K562 (cell line): Measurements from ENCODE around the gene OPCML.

Source experiments
- BDP1 ChIP-seq: IDR thresholded peaks from 3 replicates; pipeline ENCODE4 v1.6.1; 2011; ENCODE audit not compliant: insufficient read length, insufficient read depth
- CTCF ChIP-seq, 3 experiments: IDR thresholded peaks in 2 of 3; conservative IDR thresholded peaks in 1 of 3; 2 replicates each; pipeline ENCODE4 v1.5.1; 2011 to 2012; ENCODE audit warnings: low read length in 3 of 3, mild to moderate bottlenecking in 3 of 3, control low read depth in 2 of 3, improper control_type of control experiment in 1 of 3, inconsistent platforms in 1 of 3, low read depth in 1 of 3, mixed read lengths in 1 of 3, moderate library complexity in 1 of 3; ENCODE audit not compliant: insufficient read depth in 2 of 3
- EZH2 ChIP-seq: IDR thresholded peaks from 2 replicates; pipeline ENCODE4 v1.6.1; 2012; ENCODE audit warnings: low read depth, mild to moderate bottlenecking, inconsistent platforms, low read length, borderline replicate concordance
- PYGO2 ChIP-seq: fragments of 450-650 bp; IDR thresholded peaks from 2 replicates; pipeline ENCODE4 v1.6.1; 2016; ENCODE audit warnings: mild to moderate bottlenecking, missing genetic modification characterization, moderate library complexity, missing compliant biosample characterization
- RFX1 ChIP-seq: fragments of 450-650 bp; IDR thresholded peaks from 2 replicates; pipeline ENCODE4 v1.6.1; 2016; ENCODE audit warnings: mild to moderate bottlenecking, moderate library complexity
- SMARCB1 ChIP-seq: IDR thresholded peaks from 2 replicates; pipeline ENCODE4 v1.6.1; 2011; ENCODE audit warnings: improper control_type of control experiment, low read depth; ENCODE audit not compliant: insufficient read length
- ZNF197 ChIP-seq: fragments of 200-800 bp; sonication (Bioruptor generic); IDR thresholded peaks from 2 replicates; pipeline ENCODE4 v1.6.1; 2016; ENCODE audit warnings: low read depth, missing genetic modification characterization, missing compliant biosample characterization

DNA sequence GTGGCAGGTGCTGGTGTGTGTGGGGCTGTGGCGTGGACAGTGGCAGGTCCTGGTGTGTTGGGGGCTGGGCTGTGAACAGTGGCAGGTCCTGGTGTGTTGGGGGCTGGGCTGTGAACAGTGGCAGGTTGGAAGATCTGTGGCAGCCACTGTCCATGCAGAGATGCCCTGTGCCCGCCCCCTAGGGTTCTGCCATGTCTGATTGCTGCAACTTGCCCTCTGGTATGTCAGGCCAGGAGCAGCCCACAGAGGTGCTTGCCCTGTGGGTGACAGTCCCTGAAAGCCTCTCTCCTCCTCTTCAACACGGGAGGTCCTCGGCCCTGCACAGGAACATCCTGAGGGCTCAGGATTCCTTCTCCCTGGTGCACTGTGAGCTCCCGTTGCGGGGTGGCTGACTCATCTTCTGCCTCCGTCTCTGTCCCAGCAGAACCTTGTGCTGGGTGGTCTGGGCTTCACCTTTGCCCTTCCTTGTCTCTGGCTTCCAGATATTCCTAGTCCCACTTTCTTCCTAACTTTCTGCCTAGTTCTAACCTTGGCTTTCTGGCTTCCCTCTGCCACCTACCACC, 13.5 kb downstream of the OPCML start:
- no peak for TF ChIP-seq SMARCB1
- no peak for TF ChIP-seq BDP1
- no peak for TF ChIP-seq ZNF197 (CRISPR knock-in tag)
- no peak for TF ChIP-seq EZH2
- TF ChIP-seq PYGO2 (tag), result no peak
- no peak for TF ChIP-seq CTCF (IDR thresholded peaks at IDR 0.05 in 2 of 3, conservative IDR thresholded peaks at IDR 0.05 in 1 of 3; ENCODE audit: insufficient read depth in 2 of 3, low read depth in 1 of 3, low read length in 3 of 3)
- no peak for TF ChIP-seq RFX1
